NCI-H128 (cell line): ENCODE results near the gene C20orf141.

Experiments
- DNase-seq: peaks from one replicate; lab custom pipeline; 2025; ENCODE audit not compliant: unreplicated experiment; lab: John Stamatoyannopoulos, UW

C20orf141 gene

DNA sequence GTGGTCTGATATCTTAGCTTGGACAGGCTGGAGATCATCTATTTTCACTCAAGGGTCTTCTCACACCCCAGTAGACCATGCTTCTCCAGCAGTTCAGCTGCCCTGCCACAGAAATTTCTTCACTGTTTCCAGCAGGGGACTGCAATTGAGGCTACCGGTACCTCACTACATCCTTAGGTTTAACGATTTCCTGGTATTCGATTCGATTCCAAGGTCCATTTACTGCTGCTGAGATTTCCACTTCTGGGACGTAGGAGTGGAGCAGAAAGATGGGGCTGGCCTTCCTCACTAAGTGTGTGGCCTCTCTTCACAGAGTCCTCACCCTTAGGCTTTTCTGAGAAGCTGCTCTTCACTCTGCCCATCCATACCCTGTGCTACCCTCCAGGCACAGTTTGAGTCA is 31.9 kb downstream of the C20orf141 start:
- no peak for DNase-seq

DNA sequence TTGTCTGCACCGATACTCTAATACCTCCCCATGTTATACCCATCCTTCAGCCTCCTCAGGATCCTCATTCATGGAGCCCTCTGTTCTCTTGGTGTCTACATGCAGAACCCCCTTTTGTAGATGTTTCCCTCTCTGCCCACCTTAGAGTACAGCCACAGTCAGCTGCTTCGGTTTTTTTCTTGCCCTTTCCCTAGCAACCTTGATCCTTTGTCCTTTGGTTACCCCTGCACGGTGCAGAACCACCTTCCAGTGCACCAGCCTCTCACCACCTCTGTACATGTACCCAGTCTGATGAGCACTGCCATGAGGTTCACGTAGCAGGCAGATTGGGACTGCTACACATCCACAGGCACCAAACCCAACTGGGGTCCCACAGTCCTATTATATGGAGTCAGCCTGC is 33.0 kb downstream of the C20orf141 start:
- no peak for DNase-seq

DNA sequence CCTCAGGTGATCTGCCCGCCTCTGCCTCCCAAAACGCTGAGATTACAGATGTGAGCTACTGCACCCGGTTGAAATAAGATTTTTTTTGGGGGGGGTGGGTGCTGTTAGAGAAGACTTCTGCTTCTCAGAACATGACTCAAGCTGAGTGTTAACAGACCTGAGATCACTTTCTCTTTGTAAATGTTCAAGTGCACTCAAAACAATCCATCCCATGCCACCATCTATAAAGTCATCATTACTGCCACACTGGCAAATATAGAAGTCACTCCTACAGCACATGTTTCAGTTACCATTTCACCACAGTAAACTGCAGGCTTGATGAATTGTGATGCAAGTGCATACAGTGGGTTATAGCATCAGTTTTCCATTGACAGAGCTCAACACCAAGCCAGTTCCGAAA is 34.7 kb downstream of the C20orf141 start:
- no peak for DNase-seq

DNA sequence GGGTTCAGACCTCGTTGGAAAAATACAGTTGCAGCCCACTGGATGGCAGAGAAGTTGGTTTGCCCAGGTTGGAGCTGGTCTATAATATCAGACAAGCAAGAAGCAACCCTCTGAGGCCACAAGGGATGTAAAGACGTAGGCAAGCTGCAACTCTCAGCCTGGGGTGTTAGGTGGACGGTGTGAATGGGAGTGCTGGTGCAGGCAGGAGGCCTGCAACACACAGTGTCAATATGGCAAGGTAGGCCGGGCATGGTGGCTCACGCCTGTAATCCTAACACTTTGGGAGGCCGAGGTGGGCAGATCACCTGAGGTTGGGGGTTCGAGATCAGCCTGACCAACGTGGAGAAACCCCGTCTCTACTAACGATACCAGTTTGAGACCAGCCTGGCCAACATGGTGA is 36.3 kb downstream of the C20orf141 start:
- no peak for DNase-seq

DNA sequence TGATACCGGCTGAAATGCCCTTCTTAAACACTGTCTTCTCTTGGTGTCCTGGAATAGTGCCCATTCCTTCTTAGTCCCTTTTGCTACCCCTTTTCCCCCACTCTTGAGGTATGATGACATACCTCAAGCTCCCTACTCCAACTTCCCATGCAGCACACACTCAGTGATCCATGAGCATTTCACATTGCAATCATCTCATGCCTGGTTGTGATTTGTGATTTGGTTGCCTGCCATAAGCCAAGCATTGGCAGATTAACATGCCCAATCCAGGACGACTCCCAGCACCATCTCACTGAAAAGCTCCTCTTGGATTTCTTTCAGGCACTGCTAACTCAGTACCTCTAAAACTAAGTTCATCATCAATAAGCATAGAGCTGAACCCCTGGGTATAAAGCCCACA is 43.8 kb downstream of the C20orf141 start:
- no peak for DNase-seq

DNA sequence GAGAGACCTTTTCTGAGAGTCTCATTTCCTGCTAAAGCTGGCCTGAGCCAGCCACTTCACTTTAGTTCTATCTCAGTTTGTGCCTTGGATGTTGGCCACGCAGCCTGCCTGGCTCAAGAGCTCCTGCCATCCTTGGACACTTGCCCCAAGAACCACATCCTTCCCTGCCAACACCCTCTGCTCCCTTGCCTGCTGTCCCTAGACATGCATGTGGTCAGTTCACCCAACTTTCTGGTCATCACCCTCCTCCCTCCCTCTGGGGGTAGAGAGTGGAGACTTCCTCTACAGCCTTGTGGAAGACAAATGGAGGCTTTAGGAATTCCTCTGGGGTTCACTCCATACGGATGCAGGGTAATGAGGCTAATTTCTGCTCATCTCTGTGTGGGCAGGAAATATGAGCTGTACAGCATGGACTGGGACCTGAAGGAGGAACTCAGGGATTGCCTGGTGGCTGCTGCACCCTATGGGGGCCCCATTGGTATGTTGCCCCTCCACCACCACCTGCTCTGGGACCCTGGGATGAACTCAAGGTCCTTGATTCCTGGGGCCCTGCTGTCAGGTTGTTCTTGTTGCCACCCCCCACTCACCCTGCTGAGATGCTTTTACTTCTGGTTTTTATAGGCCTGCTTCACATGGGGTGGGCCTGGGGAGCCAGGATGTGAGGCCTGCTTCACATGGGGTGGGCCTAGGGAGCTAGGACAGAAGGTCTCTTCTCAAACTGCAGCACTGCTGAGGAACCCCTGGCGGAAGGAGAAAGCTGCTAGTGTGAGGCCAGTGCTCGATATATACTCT is 44.7 kb downstream of the C20orf141 start:
- DNase-seq: no peak

DNA sequence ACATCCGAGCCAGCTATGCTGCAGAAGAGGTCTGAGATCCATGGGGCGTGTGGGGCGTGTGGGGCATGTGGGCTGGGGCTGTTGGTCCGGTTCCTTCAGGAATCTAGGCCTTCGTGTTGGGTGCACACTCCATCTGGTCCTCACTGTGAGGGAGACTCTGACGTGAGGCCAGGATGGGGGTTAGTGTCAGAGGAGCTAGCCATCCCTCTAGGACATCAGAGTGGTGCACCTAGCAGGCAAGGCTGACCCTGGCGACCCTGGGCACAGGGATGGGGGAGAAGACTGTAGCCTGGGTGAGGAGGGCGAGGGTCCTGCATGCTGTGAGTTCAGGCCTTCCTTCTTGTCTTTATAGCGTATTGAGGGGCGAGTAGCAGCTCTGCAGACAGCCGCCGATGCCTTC is 49.8 kb downstream of the C20orf141 start:
- no peak for DNase-seq

DNA sequence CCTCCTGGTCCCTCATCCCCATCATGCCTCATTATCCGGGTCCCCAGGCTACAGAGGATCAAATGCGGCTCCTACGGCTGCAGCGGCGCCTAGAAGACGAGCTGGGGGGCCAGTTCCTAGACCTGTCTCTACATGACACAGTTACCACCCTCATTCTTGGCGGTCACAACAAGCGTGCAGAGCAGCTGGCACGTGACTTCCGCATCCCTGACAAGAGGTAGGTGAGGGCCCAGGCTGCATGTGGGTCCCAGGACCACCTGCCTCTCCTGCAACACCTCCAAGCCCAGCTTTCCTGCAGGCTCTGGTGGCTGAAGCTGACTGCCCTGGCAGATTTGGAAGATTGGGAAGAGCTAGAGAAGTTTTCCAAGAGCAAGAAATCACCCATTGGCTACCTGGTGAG is 50.3 kb downstream of the C20orf141 start:
- no peak for DNase-seq
